Measurements from ENCODE around the gene HINT3. TPM values are rescaled to one million over a fixed set of nuclear protein-coding genes. Genes with fewer than 3 reads are reported as not detected.

Gene HINT3
- total and polyA plus RNA-seq, 2 experiments from 2014 or later: 1.8 to 8.0 TPM

DNA sequence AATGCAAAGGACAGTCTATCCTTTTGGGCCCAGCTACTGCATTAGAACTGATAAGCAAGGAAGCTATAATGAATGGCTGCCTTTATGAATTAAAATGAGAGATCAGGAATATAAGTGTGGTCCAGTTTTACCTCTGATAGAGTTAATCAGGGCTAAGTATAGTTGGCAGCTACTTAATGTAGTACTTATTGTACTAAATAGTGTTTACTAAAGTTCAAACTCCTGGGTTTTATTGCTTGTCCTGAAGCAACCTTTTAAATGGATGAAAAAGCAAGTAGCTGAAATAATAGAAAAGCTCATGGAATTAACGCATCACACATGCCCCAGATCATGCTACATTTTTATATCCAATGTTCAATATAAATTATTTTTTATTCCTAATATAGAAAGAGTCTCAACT, 35.1 kb downstream of the HINT3 start:
- H3K4me3 Mint-ChIP-seq: no peak overlapping the region
- H3K36me3 Mint-ChIP-seq (ENCODE audit: low read depth): peaks cover 5% of the 10 kb centered on the region; the same call in 2 of the 3 replicates
- Histone ChIP-seq H4K20me1 (replicated peaks; ENCODE audit: insufficient read depth) (peaks cover 16% of the 10 kb centered on the region), H3K4me2 (no peak overlapping the region), H2AFZ (no peak overlapping the region), H3F3A (replicated peaks; ENCODE audit: low read depth) (no peaks in the 10 kb centered on the region), H3K4me1 (ENCODE audit: insufficient read depth) (peaks cover 29% of the 10 kb centered on the region), H3K79me2 (replicated peaks; ENCODE audit: insufficient read depth) (peaks cover 80% of the 10 kb centered on the region), H3K9me2 (ENCODE audit: insufficient read depth) (no peaks in the 10 kb centered on the region), H3K27me3 (ENCODE audit: insufficient read depth) (no peaks in the 10 kb centered on the region), H3K36me3 (ENCODE audit: insufficient read depth) (no peaks in the 10 kb centered on the region), H3K4me3 (no peak overlapping the region), H3K27ac (ENCODE audit: low read depth) (no peak overlapping the region)
- DNase-seq (ENCODE audit: low spot score) (no peak), ATAC-seq (no peak)
- no peaks in the 10 kb centered on the region for H3K27me3 Mint-ChIP-seq (ENCODE audit: insufficient read depth, low read depth, poor library complexity)
- TF ChIP-seq EZH2 (IDR thresholded peaks at IDR 0.05; ENCODE audit: low read depth, unreplicated experiment) (no peak), NANOG (IDR thresholded peaks at IDR 0.05; ENCODE audit: borderline replicate concordance) (no peak), POLR2AphosphoS5 (IDR thresholded peaks at IDR 0.05; ENCODE audit: low read depth) (no peak), STAT1 (IDR thresholded peaks at IDR 0.05; ENCODE audit: unreplicated experiment) (no peak), JUNB (IDR thresholded peaks at IDR 0.05; ENCODE audit: unreplicated experiment) (no peak), ZNF331 (CRISPR knock-in tag; IDR thresholded peaks at IDR 0.05; ENCODE audit: low read depth) (no peak), EZH2phosphoT487 (IDR thresholded peaks at IDR 0.05; ENCODE audit: unreplicated experiment) (no peak), ZNF114 (CRISPR knock-in tag; IDR thresholded peaks at IDR 0.05) (no peak), CREB1 (CRISPR knock-in tag; IDR thresholded peaks at IDR 0.05; ENCODE audit: low read depth) (no peak)
- TF ChIP-seq, protein P1, sequence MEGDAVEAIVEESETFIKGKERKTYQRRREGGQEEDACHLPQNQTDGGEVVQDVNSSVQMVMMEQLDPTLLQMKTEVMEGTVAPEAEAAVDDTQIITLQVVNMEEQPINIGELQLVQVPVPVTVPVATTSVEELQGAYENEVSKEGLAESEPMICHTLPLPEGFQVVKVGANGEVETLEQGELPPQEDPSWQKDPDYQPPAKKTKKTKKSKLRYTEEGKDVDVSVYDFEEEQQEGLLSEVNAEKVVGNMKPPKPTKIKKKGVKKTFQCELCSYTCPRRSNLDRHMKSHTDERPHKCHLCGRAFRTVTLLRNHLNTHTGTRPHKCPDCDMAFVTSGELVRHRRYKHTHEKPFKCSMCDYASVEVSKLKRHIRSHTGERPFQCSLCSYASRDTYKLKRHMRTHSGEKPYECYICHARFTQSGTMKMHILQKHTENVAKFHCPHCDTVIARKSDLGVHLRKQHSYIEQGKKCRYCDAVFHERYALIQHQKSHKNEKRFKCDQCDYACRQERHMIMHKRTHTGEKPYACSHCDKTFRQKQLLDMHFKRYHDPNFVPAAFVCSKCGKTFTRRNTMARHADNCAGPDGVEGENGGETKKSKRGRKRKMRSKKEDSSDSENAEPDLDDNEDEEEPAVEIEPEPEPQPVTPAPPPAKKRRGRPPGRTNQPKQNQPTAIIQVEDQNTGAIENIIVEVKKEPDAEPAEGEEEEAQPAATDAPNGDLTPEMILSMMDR (conservative IDR thresholded peaks at IDR 0.05; ENCODE audit: low read depth in 2 of 2): no peak
- TF ChIP-seq, protein P2, sequence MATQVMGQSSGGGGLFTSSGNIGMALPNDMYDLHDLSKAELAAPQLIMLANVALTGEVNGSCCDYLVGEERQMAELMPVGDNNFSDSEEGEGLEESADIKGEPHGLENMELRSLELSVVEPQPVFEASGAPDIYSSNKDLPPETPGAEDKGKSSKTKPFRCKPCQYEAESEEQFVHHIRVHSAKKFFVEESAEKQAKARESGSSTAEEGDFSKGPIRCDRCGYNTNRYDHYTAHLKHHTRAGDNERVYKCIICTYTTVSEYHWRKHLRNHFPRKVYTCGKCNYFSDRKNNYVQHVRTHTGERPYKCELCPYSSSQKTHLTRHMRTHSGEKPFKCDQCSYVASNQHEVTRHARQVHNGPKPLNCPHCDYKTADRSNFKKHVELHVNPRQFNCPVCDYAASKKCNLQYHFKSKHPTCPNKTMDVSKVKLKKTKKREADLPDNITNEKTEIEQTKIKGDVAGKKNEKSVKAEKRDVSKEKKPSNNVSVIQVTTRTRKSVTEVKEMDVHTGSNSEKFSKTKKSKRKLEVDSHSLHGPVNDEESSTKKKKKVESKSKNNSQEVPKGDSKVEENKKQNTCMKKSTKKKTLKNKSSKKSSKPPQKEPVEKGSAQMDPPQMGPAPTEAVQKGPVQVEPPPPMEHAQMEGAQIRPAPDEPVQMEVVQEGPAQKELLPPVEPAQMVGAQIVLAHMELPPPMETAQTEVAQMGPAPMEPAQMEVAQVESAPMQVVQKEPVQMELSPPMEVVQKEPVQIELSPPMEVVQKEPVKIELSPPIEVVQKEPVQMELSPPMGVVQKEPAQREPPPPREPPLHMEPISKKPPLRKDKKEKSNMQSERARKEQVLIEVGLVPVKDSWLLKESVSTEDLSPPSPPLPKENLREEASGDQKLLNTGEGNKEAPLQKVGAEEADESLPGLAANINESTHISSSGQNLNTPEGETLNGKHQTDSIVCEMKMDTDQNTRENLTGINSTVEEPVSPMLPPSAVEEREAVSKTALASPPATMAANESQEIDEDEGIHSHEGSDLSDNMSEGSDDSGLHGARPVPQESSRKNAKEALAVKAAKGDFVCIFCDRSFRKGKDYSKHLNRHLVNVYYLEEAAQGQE (IDR thresholded peaks at IDR 0.05; ENCODE audit: unreplicated experiment): no peak
- TF ChIP-seq, protein P3, sequence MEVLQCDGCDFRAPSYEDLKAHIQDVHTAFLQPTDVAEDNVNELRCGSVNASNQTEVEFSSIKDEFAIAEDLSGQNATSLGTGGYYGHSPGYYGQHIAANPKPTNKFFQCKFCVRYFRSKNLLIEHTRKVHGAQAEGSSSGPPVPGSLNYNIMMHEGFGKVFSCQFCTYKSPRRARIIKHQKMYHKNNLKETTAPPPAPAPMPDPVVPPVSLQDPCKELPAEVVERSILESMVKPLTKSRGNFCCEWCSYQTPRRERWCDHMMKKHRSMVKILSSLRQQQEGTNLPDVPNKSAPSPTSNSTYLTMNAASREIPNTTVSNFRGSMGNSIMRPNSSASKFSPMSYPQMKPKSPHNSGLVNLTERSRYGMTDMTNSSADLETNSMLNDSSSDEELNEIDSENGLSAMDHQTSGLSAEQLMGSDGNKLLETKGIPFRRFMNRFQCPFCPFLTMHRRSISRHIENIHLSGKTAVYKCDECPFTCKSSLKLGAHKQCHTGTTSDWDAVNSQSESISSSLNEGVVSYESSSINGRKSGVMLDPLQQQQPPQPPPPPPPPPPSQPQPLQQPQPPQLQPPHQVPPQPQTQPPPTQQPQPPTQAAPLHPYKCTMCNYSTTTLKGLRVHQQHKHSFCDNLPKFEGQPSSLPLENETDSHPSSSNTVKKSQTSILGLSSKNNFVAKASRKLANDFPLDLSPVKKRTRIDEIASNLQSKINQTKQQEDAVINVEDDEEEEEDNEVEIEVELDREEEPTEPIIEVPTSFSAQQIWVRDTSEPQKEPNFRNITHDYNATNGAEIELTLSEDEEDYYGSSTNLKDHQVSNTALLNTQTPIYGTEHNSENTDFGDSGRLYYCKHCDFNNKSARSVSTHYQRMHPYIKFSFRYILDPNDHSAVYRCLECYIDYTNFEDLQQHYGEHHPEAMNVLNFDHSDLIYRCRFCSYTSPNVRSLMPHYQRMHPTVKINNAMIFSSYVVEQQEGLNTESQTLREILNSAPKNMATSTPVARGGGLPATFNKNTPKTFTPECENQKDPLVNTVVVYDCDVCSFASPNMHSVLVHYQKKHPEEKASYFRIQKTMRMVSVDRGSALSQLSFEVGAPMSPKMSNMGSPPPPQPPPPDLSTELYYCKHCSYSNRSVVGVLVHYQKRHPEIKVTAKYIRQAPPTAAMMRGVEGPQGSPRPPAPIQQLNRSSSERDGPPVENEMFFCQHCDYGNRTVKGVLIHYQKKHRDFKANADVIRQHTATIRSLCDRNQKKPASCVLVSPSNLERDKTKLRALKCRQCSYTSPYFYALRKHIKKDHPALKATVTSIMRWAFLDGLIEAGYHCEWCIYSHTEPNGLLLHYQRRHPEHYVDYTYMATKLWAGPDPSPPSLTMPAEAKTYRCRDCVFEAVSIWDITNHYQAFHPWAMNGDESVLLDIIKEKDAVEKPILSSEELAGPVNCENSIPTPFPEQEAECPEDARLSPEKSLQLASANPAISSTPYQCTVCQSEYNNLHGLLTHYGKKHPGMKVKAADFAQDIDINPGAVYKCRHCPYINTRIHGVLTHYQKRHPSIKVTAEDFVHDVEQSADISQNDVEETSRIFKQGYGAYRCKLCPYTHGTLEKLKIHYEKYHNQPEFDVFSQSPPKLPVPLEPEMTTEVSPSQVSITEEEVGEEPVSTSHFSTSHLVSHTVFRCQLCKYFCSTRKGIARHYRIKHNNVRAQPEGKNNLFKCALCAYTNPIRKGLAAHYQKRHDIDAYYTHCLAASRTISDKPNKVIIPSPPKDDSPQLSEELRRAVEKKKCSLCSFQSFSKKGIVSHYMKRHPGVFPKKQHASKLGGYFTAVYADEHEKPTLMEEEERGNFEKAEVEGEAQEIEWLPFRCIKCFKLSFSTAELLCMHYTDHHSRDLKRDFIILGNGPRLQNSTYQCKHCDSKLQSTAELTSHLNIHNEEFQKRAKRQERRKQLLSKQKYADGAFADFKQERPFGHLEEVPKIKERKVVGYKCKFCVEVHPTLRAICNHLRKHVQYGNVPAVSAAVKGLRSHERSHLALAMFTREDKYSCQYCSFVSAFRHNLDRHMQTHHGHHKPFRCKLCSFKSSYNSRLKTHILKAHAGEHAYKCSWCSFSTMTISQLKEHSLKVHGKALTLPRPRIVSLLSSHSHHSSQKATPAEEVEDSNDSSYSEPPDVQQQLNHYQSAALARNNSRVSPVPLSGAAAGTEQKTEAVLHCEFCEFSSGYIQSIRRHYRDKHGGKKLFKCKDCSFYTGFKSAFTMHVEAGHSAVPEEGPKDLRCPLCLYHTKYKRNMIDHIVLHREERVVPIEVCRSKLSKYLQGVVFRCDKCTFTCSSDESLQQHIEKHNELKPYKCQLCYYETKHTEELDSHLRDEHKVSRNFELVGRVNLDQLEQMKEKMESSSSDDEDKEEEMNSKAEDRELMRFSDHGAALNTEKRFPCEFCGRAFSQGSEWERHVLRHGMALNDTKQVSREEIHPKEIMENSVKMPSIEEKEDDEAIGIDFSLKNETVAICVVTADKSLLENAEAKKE (CRISPR knock-in tag; IDR thresholded peaks at IDR 0.05): no peak
- TF ChIP-seq, protein P4, sequence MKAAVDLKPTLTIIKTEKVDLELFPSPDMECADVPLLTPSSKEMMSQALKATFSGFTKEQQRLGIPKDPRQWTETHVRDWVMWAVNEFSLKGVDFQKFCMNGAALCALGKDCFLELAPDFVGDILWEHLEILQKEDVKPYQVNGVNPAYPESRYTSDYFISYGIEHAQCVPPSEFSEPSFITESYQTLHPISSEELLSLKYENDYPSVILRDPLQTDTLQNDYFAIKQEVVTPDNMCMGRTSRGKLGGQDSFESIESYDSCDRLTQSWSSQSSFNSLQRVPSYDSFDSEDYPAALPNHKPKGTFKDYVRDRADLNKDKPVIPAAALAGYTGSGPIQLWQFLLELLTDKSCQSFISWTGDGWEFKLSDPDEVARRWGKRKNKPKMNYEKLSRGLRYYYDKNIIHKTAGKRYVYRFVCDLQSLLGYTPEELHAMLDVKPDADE (IDR thresholded peaks at IDR 0.05): no peak
- H3K4me1 Mint-ChIP-seq: peaks cover 8% of the 10 kb centered on the region; the same call in 2 of the 3 replicates
- H3K9me3 Mint-ChIP-seq: no peaks in the 10 kb centered on the region
- H3K27ac Mint-ChIP-seq: no peak overlapping the region

All from GM23338 (cell line).